Astrocyte of the cerebellum (primary cell): ENCODE measurements around the gene EIF4G2.
"Not testable (repeated sequence)": the region's sequence is repeated elsewhere in the genome, so short reads cannot be mapped to it uniquely, and the experiment has no call there.

Experiments
- DNase-seq: peaks from one replicate; pipeline ENCODE4 v3.0.0-alpha.2; 2011; ENCODE audit warnings: low read depth
- H3K4me3 ChIP-seq: 2 replicates; pipeline ENCODE4 v1.5.1; 2011; ENCODE audit warnings: mild to moderate bottlenecking, low read depth, low read length, moderate library complexity
- CTCF ChIP-seq: IDR thresholded peaks from 2 replicates; pipeline ENCODE4 v1.5.1; 2012; ENCODE audit warnings: low read length, low read depth, moderate library complexity, mild to moderate bottlenecking; ENCODE audit errors: missing control alignments
- in situ Hi-C: cut with HindIII; loops from 2 replicates; pipeline ENCODE4 v1.10.0; 2017; ENCODE audit warnings: low sequenced_read_pairs

Gene EIF4G2

GRCh38 chr11:10838083-10838482, 29.4 kb upstream of the EIF4G2 start:
- no peak for DNase-seq
- TF ChIP-seq CTCF = no peak
- no peak overlapping the region for H3K4me3 ChIP-seq
- in situ Hi-C loops = no loop called here

GRCh38 chr11:10836884-10837283, 28.2 kb upstream of the EIF4G2 start:
- in situ Hi-C loops, DNase-seq, H3K4me3 ChIP-seq: not testable (repeated sequence)

GRCh38 chr11:10829139-10829538, 20.4 kb upstream of the EIF4G2 start:
- H3K4me3 ChIP-seq = no peak overlapping the region
- in situ Hi-C loops = no loop called here
- DNase-seq = no peak
- TF ChIP-seq CTCF = no peak

- H3K4me3 ChIP-seq = no peak overlapping the region
- DNase-seq = no peak
- no peak for TF ChIP-seq CTCF
- in situ Hi-C loops = no loop called here
Measured at GRCh38 chr11:10828402-10828801, 19.7 kb upstream of the EIF4G2 start.

- DNase-seq = no peak
- in situ Hi-C loops = no loop called here
- no peak for TF ChIP-seq CTCF
- no peak overlapping the region for H3K4me3 ChIP-seq
Measured at GRCh38 chr11:10824888-10825287, 16.2 kb upstream of the EIF4G2 start.

GRCh38 chr11:10823152-10823579, 14.4 kb upstream of the EIF4G2 start:
- TF ChIP-seq CTCF = no peak
- no peak for DNase-seq
- no peak overlapping the region for H3K4me3 ChIP-seq
- in situ Hi-C loops = no loop called here

- in situ Hi-C loops, DNase-seq: not testable (repeated sequence)
Measured at GRCh38 chr11:10822491-10822890, 13.8 kb upstream of the EIF4G2 start.

GRCh38 chr11:10818594-10818993, 9.9 kb upstream of the EIF4G2 start:
- DNase-seq = no peak
- in situ Hi-C loops = no loop called here
- no peak for TF ChIP-seq CTCF
- no peak overlapping the region for H3K4me3 ChIP-seq

More at GRCh38 chr11:10822491-10822890, 13.8 kb upstream of the EIF4G2 start:
- not testable (repeated sequence) for H3K4me3 ChIP-seq
